HepG2 (cell line): ENCODE measurements around the gene CSNK1D. TPM values are rescaled to one million over a fixed set of nuclear protein-coding genes. Genes with fewer than 3 reads are reported as not detected.

ENCODE experiments used
- ATM ChIP-seq: fragments of 450-650 bp; IDR thresholded peaks from 2 replicates; pipeline ENCODE4 v1.7.1; 2017; ENCODE audit warnings: mild to moderate bottlenecking, borderline replicate concordance
- CEBPB ChIP-seq: IDR thresholded peaks from 2 replicates; pipeline ENCODE4 v1.6.1; 2011; ENCODE audit warnings: low read depth, low read length, improper control_type of control experiment, borderline replicate concordance
- ETV5 ChIP-seq: IDR thresholded peaks from 2 replicates; pipeline ENCODE4 v1.6.1; 2018; ENCODE audit warnings: missing biosample characterization, missing genetic modification reagents, inconsistent platforms, borderline replicate concordance
- FOXA1 ChIP-seq, 2 experiments: fragments of 450-650 bp in 1 of 2; sonication (generic) in 1 of 2; formaldehyde crosslinking in 1 of 2; IDR thresholded peaks; 2 replicates each; pipeline versions ENCODE4 v1.4.0 to v1.6.1; 2016 to 2020; ENCODE audit warnings: missing genetic modification reagents in 1 of 2
- GATA4 ChIP-seq: sonication (generic); IDR thresholded peaks from 2 replicates; pipeline ENCODE4 v1.6.1; 2016; ENCODE audit warnings: antibody characterized with exemption, low read depth, borderline replicate concordance
- HNRNPL ChIP-seq: fragments of 200-400 bp; formaldehyde crosslinking; IDR thresholded peaks from 2 replicates; pipeline ENCODE4 v1.6.1; 2017; ENCODE audit warnings: mild to moderate bottlenecking, low read depth, low read length
- JUND ChIP-seq: sonication (generic); formaldehyde crosslinking; IDR thresholded peaks from 2 replicates; pipeline ENCODE4 v1.8.0; 2022; ENCODE audit warnings: mild to moderate bottlenecking, missing genetic modification reagents
- KAT7 ChIP-seq: IDR thresholded peaks from 2 replicates; pipeline ENCODE4 v1.6.1; 2018; ENCODE audit warnings: borderline replicate concordance, missing compliant biosample characterization
- NCOR1 ChIP-seq: fragments of 200-600 bp; sonication (generic); IDR thresholded peaks from 2 replicates; pipeline ENCODE4 v1.7.0; 2017; ENCODE audit warnings: antibody characterized with exemption, low read length, borderline replicate concordance
- NFKBIZ ChIP-seq: IDR thresholded peaks from 2 replicates; pipeline ENCODE4 v1.6.1; 2018; ENCODE audit warnings: missing genetic modification reagents, missing compliant biosample characterization
- RCOR2 ChIP-seq: IDR thresholded peaks from 2 replicates; pipeline ENCODE4 v1.6.1; 2016; ENCODE audit warnings: missing biosample characterization, missing genetic modification reagents
- RFXANK ChIP-seq: IDR thresholded peaks from 2 replicates; pipeline ENCODE4 v1.6.1; 2016
- SIN3A ChIP-seq: IDR thresholded peaks from 2 replicates; pipeline ENCODE4 v1.6.1; 2011; ENCODE audit warnings: low read depth, mild to moderate bottlenecking, control low read depth, low read length, borderline replicate concordance
- SIX1 ChIP-seq: sonication (generic); formaldehyde crosslinking; IDR thresholded peaks from 2 replicates; pipeline ENCODE4 v1.4.0; 2020; ENCODE audit warnings: missing genetic modification reagents, borderline replicate concordance
- TARDBP ChIP-seq: sonication (generic); formaldehyde crosslinking; IDR thresholded peaks from 2 replicates; pipeline ENCODE4 v1.8.0; 2022; ENCODE audit warnings: mild to moderate bottlenecking, missing genetic modification reagents
- TSC22D2 ChIP-seq: sonication (generic); formaldehyde crosslinking; IDR thresholded peaks from 2 replicates; pipeline ENCODE4 v1.5.1; 2020; ENCODE audit warnings: missing genetic modification reagents, mild to moderate bottlenecking, borderline replicate concordance
- ZMYM2 ChIP-seq: sonication (generic); formaldehyde crosslinking; IDR thresholded peaks from 2 replicates; pipeline ENCODE4 v1.8.0; 2022; ENCODE audit warnings: mild to moderate bottlenecking, missing genetic modification reagents
- ZNF629 ChIP-seq: sonication (generic); formaldehyde crosslinking; conservative IDR thresholded peaks from 2 replicates; pipeline ENCODE4 v1.5.0; 2020; ENCODE audit warnings: missing genetic modification reagents
- ZNF709 ChIP-seq: sonication (generic); formaldehyde crosslinking; IDR thresholded peaks from 2 replicates; pipeline ENCODE4 v1.5.0; 2020; ENCODE audit warnings: mild to moderate bottlenecking, missing genetic modification reagents
- polyA plus RNA-seq, 8 experiments: library from polyadenylated mRNA; depleted of rRNA in 3 of 8; stranded (reverse) in 7 of 8; unstranded in 1 of 8; fragments of >200 nt; fragmentation: Illumina TruSeq in 4 of 8; extraction: Trizol in 4 of 8; gene quantifications; 2 replicates each; pipeline versions ENCODE4 v1.2.1 to v1.2.3, GENCODE V29; 2011 to 2016; ENCODE audit warnings: low read depth in 4 of 8, missing spikeins in 1 of 8, mixed read lengths in 1 of 8; ENCODE audit not compliant: insufficient read depth in 1 of 8
- total RNA-seq, 5 experiments: library from RNA; depleted of rRNA; stranded (reverse); fragments of >200 nt; fragmentation: Illumina TruSeq; extraction: Trizol; gene quantifications; 2 replicates each; pipeline ENCODE4 v1.2.3, GENCODE V29; 2016; ENCODE audit warnings: low read depth in 1 of 5
- TF ChIP-seq, protein P1 (sequence below): sonication (generic); formaldehyde crosslinking; IDR thresholded peaks from 2 replicates; pipeline ENCODE4 v1.4.0; 2020; ENCODE audit warnings: missing genetic modification reagents, borderline replicate concordance
- TF ChIP-seq, protein P2 (sequence below): IDR thresholded peaks from 2 replicates; pipeline ENCODE4 v1.4.0; 2020; ENCODE audit warnings: mild to moderate bottlenecking, missing genetic modification reagents
- TF ChIP-seq, protein P3 (sequence below): IDR thresholded peaks from 2 replicates; pipeline ENCODE4 v1.6.1; 2016; ENCODE audit warnings: control low read depth

Gene CSNK1D
- total and polyA plus RNA-seq, 2 of the 13 experiments (the other 11 are each of a cell fraction or from before 2014, with no cell fraction given): 31.5 to 128 TPM

DNA sequence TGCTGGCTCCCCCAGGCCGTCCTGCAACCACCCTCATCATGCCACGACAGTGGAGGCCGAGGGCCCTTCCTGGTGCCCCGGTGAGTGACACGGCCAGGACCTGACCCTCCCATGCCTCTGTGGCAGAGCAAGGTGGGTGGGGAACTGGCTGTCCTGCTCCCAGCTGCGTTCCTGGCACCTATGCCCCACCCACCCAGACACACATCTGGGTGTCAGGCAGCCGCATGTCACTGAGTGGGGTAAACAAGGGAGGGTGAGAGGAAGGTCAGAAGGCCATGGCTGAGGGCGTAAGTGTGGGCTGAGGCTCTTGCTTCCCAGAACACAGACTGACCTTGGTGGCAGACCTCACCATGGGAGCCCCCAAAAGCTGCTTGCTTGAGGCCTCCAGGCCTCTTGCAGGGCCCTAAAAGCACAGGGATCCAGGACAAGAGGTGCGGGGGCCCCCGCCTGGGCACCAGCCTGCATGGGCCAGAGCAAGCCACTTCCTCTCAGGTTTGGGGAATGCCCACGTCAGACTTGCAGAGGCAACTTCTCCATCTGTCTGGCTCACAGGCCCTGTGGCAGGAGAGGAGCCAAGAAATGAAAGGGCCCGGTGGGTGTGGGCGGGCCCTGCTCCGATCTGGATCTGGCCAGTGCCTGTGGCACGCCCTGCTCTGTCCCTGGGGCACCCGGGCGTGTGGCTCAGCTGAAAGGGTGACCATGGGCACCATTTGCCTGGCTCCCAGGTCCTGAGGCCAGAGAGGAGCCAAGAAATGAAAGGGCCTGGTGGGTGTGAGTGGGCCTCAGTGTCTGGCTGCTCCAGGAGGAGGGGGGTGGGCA lies 57.0 kb downstream of the CSNK1D start (continued):
- TF ChIP-seq, protein P1, sequence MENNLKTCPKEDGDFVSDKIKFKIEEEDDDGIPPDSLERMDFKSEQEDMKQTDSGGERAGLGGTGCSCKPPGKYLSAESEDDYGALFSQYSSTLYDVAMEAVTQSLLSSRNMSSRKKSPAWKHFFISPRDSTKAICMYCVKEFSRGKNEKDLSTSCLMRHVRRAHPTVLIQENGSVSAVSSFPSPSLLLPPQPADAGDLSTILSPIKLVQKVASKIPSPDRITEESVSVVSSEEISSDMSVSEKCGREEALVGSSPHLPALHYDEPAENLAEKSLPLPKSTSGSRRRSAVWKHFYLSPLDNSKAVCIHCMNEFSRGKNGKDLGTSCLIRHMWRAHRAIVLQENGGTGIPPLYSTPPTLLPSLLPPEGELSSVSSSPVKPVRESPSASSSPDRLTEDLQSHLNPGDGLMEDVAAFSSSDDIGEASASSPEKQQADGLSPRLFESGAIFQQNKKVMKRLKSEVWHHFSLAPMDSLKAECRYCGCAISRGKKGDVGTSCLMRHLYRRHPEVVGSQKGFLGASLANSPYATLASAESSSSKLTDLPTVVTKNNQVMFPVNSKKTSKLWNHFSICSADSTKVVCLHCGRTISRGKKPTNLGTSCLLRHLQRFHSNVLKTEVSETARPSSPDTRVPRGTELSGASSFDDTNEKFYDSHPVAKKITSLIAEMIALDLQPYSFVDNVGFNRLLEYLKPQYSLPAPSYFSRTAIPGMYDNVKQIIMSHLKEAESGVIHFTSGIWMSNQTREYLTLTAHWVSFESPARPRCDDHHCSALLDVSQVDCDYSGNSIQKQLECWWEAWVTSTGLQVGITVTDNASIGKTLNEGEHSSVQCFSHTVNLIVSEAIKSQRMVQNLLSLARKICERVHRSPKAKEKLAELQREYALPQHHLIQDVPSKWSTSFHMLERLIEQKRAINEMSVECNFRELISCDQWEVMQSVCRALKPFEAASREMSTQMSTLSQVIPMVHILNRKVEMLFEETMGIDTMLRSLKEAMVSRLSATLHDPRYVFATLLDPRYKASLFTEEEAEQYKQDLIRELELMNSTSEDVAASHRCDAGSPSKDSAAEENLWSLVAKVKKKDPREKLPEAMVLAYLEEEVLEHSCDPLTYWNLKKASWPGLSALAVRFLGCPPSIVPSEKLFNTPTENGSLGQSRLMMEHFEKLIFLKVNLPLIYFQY (CRISPR knock-in tag): 0 out of 2 replicates have a peak, but pooled peaks have one; percentile 15
- TF ChIP-seq, protein P2, sequence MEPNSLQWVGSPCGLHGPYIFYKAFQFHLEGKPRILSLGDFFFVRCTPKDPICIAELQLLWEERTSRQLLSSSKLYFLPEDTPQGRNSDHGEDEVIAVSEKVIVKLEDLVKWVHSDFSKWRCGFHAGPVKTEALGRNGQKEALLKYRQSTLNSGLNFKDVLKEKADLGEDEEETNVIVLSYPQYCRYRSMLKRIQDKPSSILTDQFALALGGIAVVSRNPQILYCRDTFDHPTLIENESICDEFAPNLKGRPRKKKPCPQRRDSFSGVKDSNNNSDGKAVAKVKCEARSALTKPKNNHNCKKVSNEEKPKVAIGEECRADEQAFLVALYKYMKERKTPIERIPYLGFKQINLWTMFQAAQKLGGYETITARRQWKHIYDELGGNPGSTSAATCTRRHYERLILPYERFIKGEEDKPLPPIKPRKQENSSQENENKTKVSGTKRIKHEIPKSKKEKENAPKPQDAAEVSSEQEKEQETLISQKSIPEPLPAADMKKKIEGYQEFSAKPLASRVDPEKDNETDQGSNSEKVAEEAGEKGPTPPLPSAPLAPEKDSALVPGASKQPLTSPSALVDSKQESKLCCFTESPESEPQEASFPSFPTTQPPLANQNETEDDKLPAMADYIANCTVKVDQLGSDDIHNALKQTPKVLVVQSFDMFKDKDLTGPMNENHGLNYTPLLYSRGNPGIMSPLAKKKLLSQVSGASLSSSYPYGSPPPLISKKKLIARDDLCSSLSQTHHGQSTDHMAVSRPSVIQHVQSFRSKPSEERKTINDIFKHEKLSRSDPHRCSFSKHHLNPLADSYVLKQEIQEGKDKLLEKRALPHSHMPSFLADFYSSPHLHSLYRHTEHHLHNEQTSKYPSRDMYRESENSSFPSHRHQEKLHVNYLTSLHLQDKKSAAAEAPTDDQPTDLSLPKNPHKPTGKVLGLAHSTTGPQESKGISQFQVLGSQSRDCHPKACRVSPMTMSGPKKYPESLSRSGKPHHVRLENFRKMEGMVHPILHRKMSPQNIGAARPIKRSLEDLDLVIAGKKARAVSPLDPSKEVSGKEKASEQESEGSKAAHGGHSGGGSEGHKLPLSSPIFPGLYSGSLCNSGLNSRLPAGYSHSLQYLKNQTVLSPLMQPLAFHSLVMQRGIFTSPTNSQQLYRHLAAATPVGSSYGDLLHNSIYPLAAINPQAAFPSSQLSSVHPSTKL (CRISPR knock-in tag): peak; percentile 62
- TF ChIP-seq RCOR2: no peak; the same call in 1 of the 2 replicates
- no peak for TF ChIP-seq CEBPB
- TF ChIP-seq RFXANK: no peak
- TF ChIP-seq TARDBP (CRISPR knock-in tag): 0 out of 2 replicates have a peak, but pooled peaks have one; percentile 46
- no peak for TF ChIP-seq TSC22D2
- TF ChIP-seq, protein P3, sequence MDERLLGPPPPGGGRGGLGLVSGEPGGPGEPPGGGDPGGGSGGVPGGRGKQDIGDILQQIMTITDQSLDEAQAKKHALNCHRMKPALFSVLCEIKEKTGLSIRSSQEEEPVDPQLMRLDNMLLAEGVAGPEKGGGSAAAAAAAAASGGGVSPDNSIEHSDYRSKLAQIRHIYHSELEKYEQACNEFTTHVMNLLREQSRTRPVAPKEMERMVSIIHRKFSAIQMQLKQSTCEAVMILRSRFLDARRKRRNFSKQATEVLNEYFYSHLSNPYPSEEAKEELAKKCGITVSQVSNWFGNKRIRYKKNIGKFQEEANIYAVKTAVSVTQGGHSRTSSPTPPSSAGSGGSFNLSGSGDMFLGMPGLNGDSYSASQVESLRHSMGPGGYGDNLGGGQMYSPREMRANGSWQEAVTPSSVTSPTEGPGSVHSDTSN: no peak
- TF ChIP-seq HNRNPL: peak; percentile 96
- TF ChIP-seq FOXA1 (IDR thresholded peaks at IDR 0.05): no peak
- TF ChIP-seq FOXA1 (CRISPR knock-in tag; IDR thresholded peaks at IDR 0.05): peak; percentile 94
- TF ChIP-seq KAT7 (CRISPR knock-in tag): no peak
- TF ChIP-seq JUND (CRISPR knock-in tag): peak; percentile 54; the same call in 1 of the 2 replicates
- TF ChIP-seq ZNF709 (CRISPR knock-in tag): no peak
- no peak for TF ChIP-seq ZMYM2
- peak; percentile 45 for TF ChIP-seq ETV5
- no peak for TF ChIP-seq ATM
- no peak; the same call in 1 of the 2 replicates for TF ChIP-seq SIN3A
- TF ChIP-seq NFKBIZ (CRISPR knock-in tag): 0 out of 2 replicates have a peak, but pooled peaks have one; percentile 60
- TF ChIP-seq ZNF629: no peak
- no peak for TF ChIP-seq SIX1 (CRISPR knock-in tag)
- no peak for TF ChIP-seq NCOR1
- no peak for TF ChIP-seq GATA4
